ENCODE results near the gene C6. TPM values are rescaled to one million over a fixed set of nuclear protein-coding genes. Genes with fewer than 3 reads are reported as not detected.

C6 gene
- total and polyA plus RNA-seq, 2 of the 13 experiments (the other 11 are each of a cell fraction or from before 2014, with no cell fraction given) = 0.28 to 4.7 TPM

- TF ChIP-seq GATAD2A (CRISPR knock-in tag; IDR thresholded peaks at IDR 0.05) (peak; percentile 33; the same call in 1 of the 2 replicates), MTF1 (CRISPR knock-in tag; IDR thresholded peaks at IDR 0.05) (no peak), ZFP41 (CRISPR knock-in tag; IDR thresholded peaks at IDR 0.05; ENCODE audit: borderline replicate concordance) (no peak), DMAP1 (CRISPR knock-in tag; IDR thresholded peaks at IDR 0.05) (no peak), CBFB (CRISPR knock-in tag; IDR thresholded peaks at IDR 0.05) (no peak), JUN (CRISPR knock-in tag; IDR thresholded peaks at IDR 0.05) (no peak), KDM5A (IDR thresholded peaks at IDR 0.05; ENCODE audit: borderline replicate concordance, low read length) (no peak), THAP8 (CRISPR knock-in tag; IDR thresholded peaks at IDR 0.05; ENCODE audit: borderline replicate concordance) (no peak), SPEN (CRISPR knock-in tag; IDR thresholded peaks at IDR 0.05; ENCODE audit: low read depth) (no peak), PAF1 (CRISPR knock-in tag; IDR thresholded peaks at IDR 0.05) (no peak), ARID2 (CRISPR knock-in tag; IDR thresholded peaks at IDR 0.05; ENCODE audit: borderline replicate concordance) (no peak), TBX3 (IDR thresholded peaks at IDR 0.05; ENCODE audit: borderline replicate concordance) (no peak), ISX (CRISPR knock-in tag; conservative IDR thresholded peaks at IDR 0.05) (no peak), MAZ (IDR thresholded peaks at IDR 0.05; ENCODE audit: borderline replicate concordance, low read depth, low read length) (no peak), MAZ (CRISPR knock-in tag; IDR thresholded peaks at IDR 0.05; ENCODE audit: low read depth) (no peak), NFE2 (CRISPR knock-in tag; IDR thresholded peaks at IDR 0.05) (no peak), HNRNPK (IDR thresholded peaks at IDR 0.05; ENCODE audit: low read depth, low read length, poor library complexity, severe bottlenecking) (no peak), PAXIP1 (CRISPR knock-in tag; conservative IDR thresholded peaks at IDR 0.05) (peak; percentile 50), ZNF331 (CRISPR knock-in tag; IDR thresholded peaks at IDR 0.05) (0 out of 2 replicates have a peak, but pooled peaks have one; percentile 17), MAFK (conservative IDR thresholded peaks at IDR 0.05 in 1 of 2, IDR thresholded peaks at IDR 0.05 in 1 of 2; ENCODE audit: low read length in 2 of 2) (no peak), SOX6 (IDR thresholded peaks at IDR 0.05) (no peak), SOX6 (CRISPR knock-in tag; IDR thresholded peaks at IDR 0.05) (peak; percentile 82; the same call in 1 of the 2 replicates), IRX3 (CRISPR knock-in tag; IDR thresholded peaks at IDR 0.05; ENCODE audit: borderline replicate concordance, low read depth) (no peak), ZNF253 (CRISPR knock-in tag; IDR thresholded peaks at IDR 0.05; ENCODE audit: borderline replicate concordance) (no peak), MBD4 (IDR thresholded peaks at IDR 0.05; ENCODE audit: borderline replicate concordance, low read length) (no peak), ZNF260 (CRISPR knock-in tag; IDR thresholded peaks at IDR 0.05; ENCODE audit: borderline replicate concordance, low read depth) (no peak), NRL (CRISPR knock-in tag; IDR thresholded peaks at IDR 0.05; ENCODE audit: borderline replicate concordance) (no peak), HDAC2 (CRISPR knock-in tag; IDR thresholded peaks at IDR 0.05) (0 out of 2 replicates have a peak, but pooled peaks have one; percentile 25), MED1 (CRISPR knock-in tag; IDR thresholded peaks at IDR 0.05) (no peak), ZNF629 (CRISPR knock-in tag; conservative IDR thresholded peaks at IDR 0.05) (no peak), NFKB2 (CRISPR knock-in tag; IDR thresholded peaks at IDR 0.05; ENCODE audit: borderline replicate concordance) (no peak)
These were observed 30.7 kb downstream of the C6 start (continued) for GRCh38 chr5:41182666-41183065.

Data from HepG2 (cell line).